ENCODE data around the gene CALCOCO1.
"Not testable (repeated sequence)": the region's sequence is repeated elsewhere in the genome, so short reads cannot be mapped to it uniquely, and the experiment has no call there.

The CALCOCO1 gene, protein sequence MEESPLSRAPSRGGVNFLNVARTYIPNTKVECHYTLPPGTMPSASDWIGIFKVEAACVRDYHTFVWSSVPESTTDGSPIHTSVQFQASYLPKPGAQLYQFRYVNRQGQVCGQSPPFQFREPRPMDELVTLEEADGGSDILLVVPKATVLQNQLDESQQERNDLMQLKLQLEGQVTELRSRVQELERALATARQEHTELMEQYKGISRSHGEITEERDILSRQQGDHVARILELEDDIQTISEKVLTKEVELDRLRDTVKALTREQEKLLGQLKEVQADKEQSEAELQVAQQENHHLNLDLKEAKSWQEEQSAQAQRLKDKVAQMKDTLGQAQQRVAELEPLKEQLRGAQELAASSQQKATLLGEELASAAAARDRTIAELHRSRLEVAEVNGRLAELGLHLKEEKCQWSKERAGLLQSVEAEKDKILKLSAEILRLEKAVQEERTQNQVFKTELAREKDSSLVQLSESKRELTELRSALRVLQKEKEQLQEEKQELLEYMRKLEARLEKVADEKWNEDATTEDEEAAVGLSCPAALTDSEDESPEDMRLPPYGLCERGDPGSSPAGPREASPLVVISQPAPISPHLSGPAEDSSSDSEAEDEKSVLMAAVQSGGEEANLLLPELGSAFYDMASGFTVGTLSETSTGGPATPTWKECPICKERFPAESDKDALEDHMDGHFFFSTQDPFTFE

DNA sequence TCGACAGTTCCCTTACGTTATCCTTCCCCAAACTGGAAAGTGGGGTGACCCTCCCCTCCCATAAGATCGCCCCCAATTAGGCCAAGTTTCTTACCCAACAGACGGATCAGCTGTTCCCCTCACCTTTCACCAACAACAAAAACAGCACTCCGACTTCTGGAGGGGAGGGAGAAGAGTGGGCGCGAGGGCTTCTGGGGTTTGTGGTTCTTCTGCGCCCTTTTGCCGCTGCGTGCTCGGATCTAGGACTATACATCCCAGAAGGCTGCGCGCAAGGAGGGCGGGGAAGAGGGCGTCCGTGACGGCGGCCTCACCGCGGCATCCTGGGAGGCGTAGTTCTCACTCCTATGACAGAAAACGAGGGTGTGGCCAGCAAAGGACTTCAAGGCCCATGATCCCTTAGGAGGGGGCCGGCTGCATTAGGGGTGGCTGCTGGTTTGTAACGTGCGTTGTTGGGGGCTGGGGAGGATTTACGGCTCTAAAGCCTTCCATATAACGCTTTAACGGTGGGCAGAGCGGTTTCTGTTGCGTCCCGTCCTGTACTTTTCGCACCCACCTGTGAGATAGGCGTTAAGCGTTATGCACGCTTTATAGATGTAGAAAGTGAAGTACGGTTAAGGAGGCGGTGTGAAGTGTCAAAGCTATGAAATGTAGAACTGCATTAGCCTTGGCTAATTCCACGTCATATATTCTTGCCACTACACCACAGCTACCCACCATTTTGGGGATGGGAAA, at the start of gene CALCOCO1:
TSS of gene CALCOCO1 (minus strand) at position 143 of the 732 bp plus-strand sequence. CDS start 2,210 bp downstream, outside the sequence.
- DNase-seq (ENCODE audit: low read depth in 2 of 3, low spot score in 2 of 3), result peak; percentile 65 to 93 (median 81)

DNA sequence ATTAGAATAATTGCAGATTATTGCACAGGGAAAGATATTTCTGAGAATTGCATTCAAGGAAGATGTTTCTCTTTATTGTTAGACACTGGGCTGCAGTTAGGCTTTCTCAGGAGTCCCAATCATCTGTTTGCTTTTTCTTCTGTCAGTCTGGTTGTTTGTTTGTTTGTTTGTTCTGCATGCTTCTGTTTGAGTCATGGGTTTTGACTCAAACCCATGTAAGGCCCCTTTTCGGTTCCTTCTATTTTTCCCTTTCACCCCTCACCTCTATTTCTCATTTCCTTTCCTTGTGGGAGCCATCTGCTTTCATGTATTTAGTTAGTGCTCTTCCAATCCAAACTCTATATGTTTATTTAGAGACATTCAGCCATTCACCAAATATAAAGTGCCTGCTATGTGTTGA, 49.6 kb upstream of the CALCOCO1 start:
- no peak for DNase-seq (ENCODE audit: low read depth in 2 of 3, low spot score in 2 of 3)

DNA sequence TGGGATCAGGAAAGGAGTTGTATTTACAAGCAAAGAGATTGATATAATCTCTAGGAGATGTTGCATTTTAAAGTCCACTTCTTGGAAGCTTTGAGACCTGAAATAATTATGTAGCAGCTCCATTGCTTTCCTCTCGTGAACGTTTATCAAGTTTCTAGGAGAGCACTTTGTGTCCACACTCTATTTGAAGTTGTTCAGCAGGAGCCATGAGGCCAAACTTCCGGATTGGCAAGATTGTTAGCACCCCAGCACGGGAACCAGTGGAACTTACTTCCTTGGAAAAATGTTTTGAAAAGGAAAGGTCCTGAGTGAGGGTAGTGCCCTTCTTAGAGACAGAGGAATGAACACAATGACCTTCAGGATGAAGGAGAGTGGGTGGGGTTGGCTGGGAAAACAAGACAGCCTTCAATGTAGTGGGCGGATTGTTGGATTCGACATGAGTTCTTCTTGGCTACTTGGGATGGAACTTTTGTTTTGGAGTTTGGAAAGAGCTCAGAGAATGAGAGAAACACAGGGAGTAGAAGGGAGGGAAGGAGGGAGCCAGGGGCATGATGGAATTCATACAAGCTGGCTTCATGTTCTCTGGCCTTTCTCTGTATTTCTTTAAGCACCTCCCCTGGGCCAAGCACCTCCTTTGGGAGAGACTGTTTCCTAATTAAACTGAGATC, 48.4 kb upstream of the CALCOCO1 start:
- DNase-seq (ENCODE audit: low read depth in 2 of 3, low spot score in 2 of 3), result no peak

DNA sequence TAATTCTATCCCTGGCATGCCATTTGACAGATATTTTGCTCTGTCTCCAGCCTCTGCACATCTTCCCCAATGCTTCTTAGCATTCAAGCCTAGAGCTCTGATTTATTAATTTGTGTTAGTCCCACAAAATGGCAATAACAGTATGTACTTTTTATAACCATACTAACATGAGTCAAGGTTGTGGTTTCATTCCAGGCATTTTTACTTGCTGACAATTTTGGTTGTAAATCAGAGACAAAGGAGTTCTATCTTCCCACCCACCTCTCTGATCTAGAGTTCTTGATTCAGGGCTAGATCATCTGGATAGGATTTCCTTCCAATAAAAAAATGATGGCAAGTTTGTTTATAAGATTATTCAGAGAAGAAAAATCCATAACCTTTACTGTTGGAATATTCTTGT, 43.0 kb upstream of the CALCOCO1 start:
- DNase-seq (ENCODE audit: low read depth in 2 of 3, low spot score in 2 of 3), result no peak

DNA sequence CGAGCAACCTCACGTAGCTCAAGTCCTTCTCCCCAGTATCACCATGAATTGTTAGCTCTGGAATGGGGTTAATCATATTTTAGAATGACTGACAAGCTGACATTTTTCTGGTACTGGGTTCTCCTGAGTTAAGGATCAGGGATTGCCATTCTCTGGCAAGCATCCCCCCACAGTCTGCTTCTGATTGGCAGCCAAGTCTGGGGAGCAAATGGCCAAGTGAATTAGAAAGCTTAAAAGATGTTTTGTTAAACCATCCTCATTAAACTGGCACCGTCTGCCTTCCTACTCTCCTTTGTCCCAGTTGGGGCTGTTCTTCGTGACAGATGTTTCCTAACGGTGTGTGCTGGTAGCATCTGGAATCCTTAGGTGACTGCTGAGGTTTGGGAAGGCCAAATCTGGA, 41.7 kb upstream of the CALCOCO1 start:
- DNase-seq (ENCODE audit: low read depth in 2 of 3, low spot score in 2 of 3), result no peak

DNA sequence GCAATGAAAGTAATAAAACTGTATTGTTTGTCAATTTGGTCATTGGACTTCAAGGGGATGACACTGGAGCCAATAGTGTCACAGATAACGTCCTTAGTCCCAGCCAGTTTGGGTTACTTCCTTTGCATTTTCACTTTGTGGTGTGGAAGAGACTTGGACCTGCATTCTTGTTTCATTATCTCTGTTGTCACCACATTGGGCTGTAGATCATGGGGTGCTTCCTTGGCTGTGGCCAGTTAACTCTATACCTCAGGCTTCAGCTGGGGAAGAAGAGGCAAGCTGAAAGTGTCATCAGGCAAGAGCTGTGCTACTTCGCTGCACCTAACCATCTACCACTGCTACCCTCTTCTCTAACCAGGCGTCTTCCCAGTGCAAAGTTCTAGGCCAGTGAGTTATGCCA, 39.6 kb upstream of the CALCOCO1 start:
- no peak for DNase-seq (ENCODE audit: low read depth in 2 of 3, low spot score in 2 of 3)

DNA sequence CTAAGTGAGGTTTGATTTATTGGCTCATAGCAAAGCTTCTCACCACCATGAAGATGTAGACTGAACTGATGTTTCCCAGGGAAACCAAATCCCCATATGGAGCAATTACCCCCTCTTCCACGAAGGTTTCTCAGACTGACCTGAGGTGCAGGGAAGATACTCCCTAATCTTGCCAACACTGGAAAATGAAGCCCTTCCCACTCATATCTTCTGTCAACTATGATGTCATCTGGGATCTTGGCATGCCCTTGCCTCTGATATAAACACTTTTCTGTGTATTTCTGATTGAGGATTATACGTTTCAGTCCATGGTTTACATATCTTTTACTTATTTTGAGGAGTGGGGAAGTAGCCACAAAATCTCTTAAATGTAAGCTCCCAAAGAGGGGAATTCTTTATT, 38.6 kb upstream of the CALCOCO1 start:
- no peak for DNase-seq (ENCODE audit: low read depth in 2 of 3, low spot score in 2 of 3)

DNA sequence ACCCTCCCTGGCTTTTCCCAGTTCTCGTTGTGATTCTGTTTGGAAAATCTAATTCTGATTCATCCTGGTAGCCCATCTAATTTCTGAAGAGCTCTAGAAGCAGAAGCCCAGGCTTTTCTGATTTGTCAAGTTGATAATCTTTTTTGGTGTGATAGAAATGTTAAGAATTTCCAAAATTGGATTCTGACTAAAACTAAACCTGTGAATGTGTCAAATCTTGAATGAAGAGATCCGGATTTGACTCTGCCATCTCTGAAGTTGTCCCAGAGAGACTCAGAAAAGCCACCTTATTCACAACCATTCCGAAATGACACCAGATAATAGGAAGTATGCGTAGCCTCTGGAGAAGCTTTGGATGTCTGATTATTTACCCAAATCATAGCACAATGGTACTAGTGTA, 37.4 kb upstream of the CALCOCO1 start:
- no peak for DNase-seq (ENCODE audit: low read depth in 2 of 3, low spot score in 2 of 3)

DNA sequence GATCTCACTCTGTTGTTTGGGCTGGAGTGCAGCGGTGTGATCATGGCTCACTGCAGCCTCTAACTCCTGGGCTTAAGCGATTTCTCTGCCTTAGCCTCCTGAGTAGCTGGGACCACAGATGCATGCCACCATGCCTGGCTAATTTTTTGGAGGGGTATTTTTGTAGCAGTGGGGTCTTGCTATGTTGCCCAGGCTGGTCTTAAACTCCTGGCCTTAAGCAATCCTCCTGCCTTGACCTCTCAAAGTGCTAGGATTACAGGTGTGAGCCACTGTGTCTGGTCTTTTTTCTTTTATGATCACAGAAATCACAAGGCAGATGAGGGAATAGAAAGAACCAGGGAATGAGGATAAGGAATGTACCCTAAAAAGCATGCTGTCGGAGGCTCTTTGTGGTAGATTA, 35.5 kb upstream of the CALCOCO1 start:
- not testable (repeated sequence) for DNase-seq (ENCODE audit: low read depth in 2 of 3, low spot score in 2 of 3)

DNA sequence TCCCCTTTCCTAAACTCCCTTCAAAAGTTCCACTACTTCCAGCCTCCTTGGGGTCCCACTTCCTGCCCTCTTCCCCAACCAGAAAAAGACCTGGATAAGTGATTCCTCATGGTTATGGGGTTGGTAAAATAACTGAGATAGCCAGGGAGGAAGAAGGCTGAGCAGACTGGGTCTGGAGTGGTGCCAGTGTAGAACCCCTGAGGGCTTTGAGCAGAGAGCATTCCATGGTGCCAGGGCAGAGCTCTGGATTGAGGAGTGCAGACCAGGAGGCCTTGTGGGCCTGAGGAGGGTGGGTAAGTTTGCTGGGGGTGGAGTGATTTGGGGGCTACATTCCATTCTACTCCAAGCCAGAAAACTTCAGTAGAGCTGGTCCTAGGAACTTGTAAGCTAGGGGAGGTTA, 34.1 kb upstream of the CALCOCO1 start:
- no peak for DNase-seq (ENCODE audit: low read depth in 2 of 3, low spot score in 2 of 3)

DNA sequence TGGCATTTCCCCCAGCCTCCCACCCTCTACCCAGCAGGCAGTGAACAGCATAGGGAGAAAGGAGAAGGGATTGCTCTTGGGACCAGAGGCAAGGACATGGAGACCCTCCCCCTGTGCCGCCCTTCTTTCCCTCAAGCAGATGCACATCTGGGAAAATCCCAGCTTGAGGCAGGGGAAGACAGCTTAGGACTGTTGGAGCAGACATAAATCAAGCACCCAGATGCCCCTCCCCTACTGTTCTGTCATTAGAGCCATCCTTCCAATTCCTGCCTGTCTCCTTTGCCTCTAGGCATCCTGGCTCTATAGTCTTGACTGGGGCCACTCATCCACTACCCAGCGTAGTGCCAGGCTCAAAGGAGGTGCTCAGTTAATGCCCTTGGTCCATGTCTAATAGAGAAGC, 32.0 kb upstream of the CALCOCO1 start:
- no peak for DNase-seq (ENCODE audit: low read depth in 2 of 3, low spot score in 2 of 3)

DNA sequence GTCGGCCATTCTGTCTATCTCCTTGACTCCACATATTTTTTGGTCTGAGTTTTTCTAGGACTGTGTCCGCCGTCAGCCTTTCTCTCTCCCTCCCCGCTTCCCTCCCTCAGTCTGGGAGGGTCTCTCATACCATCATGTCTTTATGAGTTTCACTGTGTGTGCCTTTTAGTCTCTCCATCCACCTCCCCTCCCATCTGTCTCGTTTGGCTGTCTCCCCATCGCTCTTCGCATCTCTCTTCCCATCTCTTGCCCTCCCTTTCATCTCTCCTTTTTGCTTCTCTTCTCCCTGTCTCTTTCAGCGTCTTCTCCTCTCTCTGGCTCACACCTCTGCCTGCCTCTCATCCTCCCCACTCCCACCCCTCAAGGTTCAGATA, 31.5 kb upstream of the CALCOCO1 start:
- no peak for DNase-seq (ENCODE audit: low read depth in 2 of 3, low spot score in 2 of 3)

DNA sequence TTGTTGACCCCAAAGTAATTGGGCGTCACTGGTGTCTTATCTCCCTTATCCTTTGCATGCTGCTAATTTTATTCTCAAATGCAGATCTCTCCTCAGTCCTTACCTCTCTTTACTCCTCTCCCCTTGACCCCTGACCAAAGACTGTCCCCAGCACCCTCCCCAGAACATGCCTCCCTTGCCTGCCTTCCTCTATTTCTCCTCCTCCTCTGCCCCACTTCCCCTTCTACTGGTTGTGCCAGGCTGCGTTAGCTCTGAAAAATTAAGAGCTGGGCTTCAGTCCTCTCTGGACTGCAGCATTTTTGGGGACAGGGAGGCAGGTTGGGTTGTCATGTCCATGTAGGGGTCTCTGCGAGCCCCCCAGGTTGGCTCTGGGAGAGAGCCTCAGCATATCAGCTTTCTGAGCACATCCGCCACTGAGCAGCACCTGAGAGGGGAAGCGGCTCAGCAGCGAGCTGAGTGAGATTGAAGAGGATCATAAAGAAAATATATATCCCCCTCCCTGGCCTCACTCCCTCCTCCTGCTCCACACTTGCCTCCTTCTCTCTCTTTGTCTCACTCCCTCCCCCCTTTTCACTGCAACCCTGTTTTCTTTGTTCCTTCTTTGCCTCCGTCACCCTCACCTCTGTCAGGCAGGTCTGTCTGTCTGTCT, 31.0 kb upstream of the CALCOCO1 start:
- DNase-seq (ENCODE audit: low read depth in 2 of 3, low spot score in 2 of 3), result no peak

DNA sequence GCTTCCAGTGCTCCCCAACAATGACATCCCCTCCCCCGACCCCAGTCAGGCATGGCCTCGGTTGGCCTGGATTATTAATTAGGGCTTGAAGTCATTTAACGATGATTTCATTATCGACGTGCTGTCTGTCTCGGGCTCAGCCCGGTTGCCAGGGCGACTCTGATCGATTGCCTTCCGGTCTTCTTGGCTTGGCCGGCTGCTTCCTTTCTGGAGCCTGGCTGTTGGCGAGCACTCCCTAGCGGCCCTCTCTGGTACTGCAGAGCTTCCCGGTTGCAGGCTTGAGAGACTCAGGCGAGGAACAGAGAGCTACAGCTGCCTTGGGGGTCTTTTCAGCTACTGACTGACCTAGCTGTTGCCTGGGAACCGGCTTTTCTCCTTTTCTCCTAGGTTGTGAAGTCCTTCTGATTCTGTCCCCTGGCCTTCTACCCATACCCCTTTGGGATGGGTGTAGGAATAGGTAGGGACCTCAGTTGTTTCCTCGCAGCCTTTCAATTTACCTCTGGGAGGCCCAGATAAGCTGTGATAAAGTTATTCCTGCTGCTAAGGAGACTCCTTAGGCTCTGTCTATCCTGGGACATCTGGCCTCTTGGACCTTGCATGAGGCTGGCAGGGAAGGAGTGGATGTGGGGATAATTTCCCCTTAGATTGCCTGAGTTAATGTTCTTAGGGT, 30.0 kb upstream of the CALCOCO1 start:
- DNase-seq (ENCODE audit: low read depth in 2 of 3, low spot score in 2 of 3), result peak; percentile 66 to 88 (median 80)

DNA sequence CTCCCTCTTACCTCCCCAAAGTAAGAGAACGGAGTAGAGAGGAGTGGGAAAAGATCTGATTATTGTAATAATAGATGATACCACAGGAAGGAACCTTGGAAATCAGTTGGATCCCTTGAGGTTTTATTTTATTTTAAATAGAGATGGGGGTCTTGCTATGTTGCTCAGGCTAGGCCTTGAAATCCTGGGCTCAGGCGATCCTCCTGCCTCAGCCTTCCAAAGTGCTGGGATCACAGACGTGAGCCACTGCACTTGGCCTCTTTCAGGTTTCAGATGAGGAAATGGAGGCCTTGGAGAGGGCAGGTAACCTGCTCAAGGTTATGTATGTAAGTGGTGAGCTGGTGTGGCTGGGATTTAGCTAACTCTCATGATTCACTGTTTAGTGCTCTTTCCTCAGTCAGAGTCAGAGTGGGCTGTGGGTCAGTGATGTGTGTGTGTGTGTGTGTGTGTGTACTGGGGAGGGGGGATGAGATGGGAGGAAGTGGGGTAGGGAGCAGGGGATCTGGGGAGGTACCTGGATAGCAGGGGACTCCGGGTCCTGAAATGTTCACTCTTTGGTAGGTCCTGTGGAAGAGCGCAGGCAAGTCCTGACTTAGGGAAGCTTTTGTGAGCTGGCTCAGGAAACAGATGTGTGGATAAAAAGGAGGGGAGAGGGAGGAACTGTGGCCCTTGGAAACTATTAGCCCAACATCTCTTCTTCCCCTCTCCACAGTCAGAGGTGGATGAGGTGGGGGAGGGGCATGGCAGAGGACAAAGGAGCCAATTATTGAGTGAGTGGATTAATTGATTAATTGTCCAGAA, 29.2 kb upstream of the CALCOCO1 start:
- no peak for DNase-seq (ENCODE audit: low read depth in 2 of 3, low spot score in 2 of 3)

DNA sequence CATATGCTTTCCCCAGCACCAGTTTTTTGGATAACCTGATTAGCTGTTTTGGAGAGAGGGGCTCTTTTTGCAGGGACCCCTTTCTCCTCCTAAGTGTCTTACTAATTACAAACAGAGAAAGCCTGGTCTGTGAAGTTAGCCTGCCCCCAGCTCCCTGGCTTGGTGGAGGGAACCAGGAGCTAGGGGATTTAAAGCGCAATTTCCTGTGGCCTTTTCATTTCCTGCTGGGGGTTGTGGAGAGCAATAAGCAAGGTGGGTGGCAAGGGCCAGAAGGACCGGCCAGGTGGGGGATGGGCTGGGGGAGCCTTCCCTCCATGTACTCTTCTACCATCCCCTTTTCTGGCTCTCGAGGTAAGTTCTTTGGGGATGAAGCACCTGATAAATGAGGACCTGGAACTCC, 28.6 kb upstream of the CALCOCO1 start:
- DNase-seq (ENCODE audit: low read depth in 2 of 3, low spot score in 2 of 3), result no peak

DNA sequence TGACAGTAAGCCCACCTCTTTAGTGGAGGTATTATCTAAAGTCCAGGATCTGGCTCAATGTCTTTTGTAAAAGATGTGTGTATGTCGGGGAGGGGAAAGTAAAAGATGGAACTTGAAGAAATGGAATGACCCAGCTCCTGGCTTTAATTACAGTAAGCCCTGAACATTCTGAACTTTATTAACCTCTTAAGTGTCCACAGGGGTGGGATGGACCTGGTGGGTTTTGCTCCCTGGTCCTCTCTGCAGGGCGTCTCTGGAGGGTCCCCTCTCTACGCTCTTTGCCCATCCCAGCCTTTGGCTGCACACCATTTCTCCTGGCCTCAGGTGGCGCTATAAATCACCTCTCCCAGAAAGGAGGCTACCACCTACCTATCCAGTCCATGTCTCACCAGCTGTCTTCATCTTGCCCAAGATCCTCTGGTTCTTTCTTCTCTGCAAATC, 28.2 kb upstream of the CALCOCO1 start:
- no peak for DNase-seq (ENCODE audit: low read depth in 2 of 3, low spot score in 2 of 3)

DNA sequence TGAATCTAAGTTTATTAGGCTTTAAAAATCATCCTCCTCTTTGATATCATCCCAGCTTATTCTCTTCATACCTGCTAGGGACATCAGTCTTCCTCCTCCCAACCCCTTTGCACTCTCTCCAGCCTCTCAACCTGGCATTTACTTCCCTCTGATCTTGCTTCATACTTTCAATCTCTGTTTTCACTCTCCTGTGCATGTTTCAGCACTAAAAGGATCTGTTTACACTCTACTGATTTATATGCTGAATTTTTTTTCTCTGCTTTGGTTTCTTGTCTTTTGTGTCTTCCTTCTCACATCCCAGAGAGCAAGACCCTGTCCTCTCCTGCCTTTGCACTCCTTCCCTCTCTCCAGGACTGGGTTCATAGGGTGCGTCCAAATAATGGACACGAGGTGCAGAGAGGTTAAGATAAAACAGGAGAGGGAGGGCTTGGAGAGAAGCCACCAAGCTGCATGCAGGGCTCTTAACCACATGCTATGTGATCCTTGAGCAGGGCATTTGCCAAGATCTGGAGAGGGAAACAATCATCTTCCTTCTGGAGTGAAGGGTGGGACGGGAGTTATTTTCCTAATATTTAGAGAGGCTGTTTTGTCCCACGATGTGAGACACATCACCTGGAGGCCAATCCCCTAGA, 27.5 kb upstream of the CALCOCO1 start:
- DNase-seq (ENCODE audit: low read depth in 2 of 3, low spot score in 2 of 3), result no peak

DNA sequence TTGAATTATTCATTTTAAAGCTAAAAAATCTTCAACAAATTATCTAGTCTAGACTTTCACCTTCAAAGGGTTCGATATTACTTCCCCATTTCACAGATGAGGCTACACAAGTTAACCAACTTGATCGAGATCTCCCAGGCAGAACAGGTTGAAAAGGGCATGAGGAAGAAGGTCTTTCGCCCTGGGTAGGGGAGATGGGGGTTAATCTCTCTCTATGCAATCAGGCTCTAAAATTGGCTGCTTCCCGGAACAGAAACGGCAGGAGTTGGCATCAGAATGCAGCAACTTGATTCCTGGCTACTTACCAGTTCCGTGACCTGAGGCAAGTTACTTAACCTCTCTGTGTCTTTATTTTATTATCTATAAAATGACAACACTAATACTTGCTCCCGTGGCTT, 26.9 kb upstream of the CALCOCO1 start:
- no peak for DNase-seq (ENCODE audit: low read depth in 2 of 3, low spot score in 2 of 3)
